ENCODE data around the gene NACA2. TPM values are rescaled to one million over a fixed set of nuclear protein-coding genes. Genes with fewer than 3 reads are reported as not detected.

The NACA2 gene
- total and polyA plus RNA-seq, 2 of the 4 experiments (the other 2 are of a cell fraction), result not detected

- no peak overlapping the region for H4K91ac ChIP-seq (ENCODE audit: insufficient read depth, low read depth, low read length)
- H2BK20ac ChIP-seq (ENCODE audit: low read depth, low read length), result no peak overlapping the region
- no peak overlapping the region for H3K9ac ChIP-seq (ENCODE audit: low read depth, low read length)
- WGBS, 2 experiments (ENCODE audit: extremely low coverage in 2 of 2, insufficient read length in 1 of 2), result no CpG with 5 or more reads among the region's 1 CpG
- H3K27ac ChIP-seq (ENCODE audit: insufficient read depth, low read length), result no peak overlapping the region
- dilution Hi-C loops (cut with HindIII; ENCODE audit: low sequenced_read_pairs, unreplicated experiment), result no loop called here
- H4K8ac ChIP-seq (ENCODE audit: low read depth in 2 of 2, low read length in 2 of 2), result no peak overlapping the region
- no peaks in the 10 kb centered on the region for H3K27me3 ChIP-seq (ENCODE audit: control insufficient read depth, insufficient read depth, low read length)
- no peak overlapping the region for H2BK15ac ChIP-seq (ENCODE audit: low read depth, low read length)
- CTCF ChIA-PET, result no interaction called here
- H3K14ac ChIP-seq (replicated peaks; ENCODE audit: low read depth, low read length), result no peak overlapping the region
- intact Hi-C loops (cut with micrococcal nuclease), result no loop called here
- H2AFZ ChIP-seq (replicated peaks; ENCODE audit: low read length, poor library complexity), result no peak overlapping the region
- H4K5ac ChIP-seq (ENCODE audit: low read depth, low read length), result no peak overlapping the region
- no peak overlapping the region for H2BK5ac ChIP-seq (ENCODE audit: low read depth, low read length, poor library complexity, severe bottlenecking)
- H3K4ac ChIP-seq (ENCODE audit: low read depth, low read length), result no peak overlapping the region
- no peaks in the 10 kb centered on the region for H4K20me1 ChIP-seq (ENCODE audit: insufficient read depth, low read length)
- peaks cover 4% of the 10 kb centered on the region for H3K4me1 ChIP-seq (ENCODE audit: control insufficient read depth, insufficient read depth, low read length)
- H3K56ac ChIP-seq (ENCODE audit: extremely low read depth, insufficient read depth, low read length), result no peak overlapping the region
- H3K79me1 ChIP-seq (ENCODE audit: low read depth in 1 of 2, low read length in 2 of 2), result no peaks in the 10 kb centered on the region
- no peak overlapping the region for H3K23ac ChIP-seq (ENCODE audit: low read depth, low read length)
- in situ Hi-C loops (cut with MboI; ENCODE audit: low sequenced_read_pairs), result no loop called here
- H2AK9ac ChIP-seq (replicated peaks; ENCODE audit: low read depth, low read length, poor library complexity), result no peak overlapping the region
- ATAC-seq (ENCODE audit: low read depth), result no peak
- peaks cover 2% of the 10 kb centered on the region; the same call in 1 of the 2 replicates for H3K9me1 ChIP-seq (ENCODE audit: insufficient read depth, low read length)
- H2BK120ac ChIP-seq (ENCODE audit: low read depth, low read length), result no peak overlapping the region
- no peak overlapping the region for H3K4me2 ChIP-seq (ENCODE audit: low read depth, low read length)
- H3K9me3 ChIP-seq (ENCODE audit: control insufficient read depth, insufficient read depth, low read length), result peaks cover 3% of the 10 kb centered on the region
- POLR2A ChIA-PET (ENCODE audit: unreplicated experiment), result no interaction called here
- H3K18ac ChIP-seq (ENCODE audit: low read depth, low read length), result no peak overlapping the region
- H3K36me3 ChIP-seq (ENCODE audit: control insufficient read depth, insufficient read depth, low read length), result no peaks in the 10 kb centered on the region
- BruUV-seq (replicated peaks), result no TSS peak
- no peak overlapping the region for H3K4me3 ChIP-seq (ENCODE audit: insufficient read depth, low read depth, low read length)
- no peak overlapping the region for H2AK5ac ChIP-seq (ENCODE audit: low read depth, low read length)
- no peak for DNase-seq
- no peak for TF ChIP-seq RCOR1 (IDR thresholded peaks at IDR 0.05; ENCODE audit: insufficient replicate concordance, low read length)
- TF ChIP-seq RFX5 (IDR thresholded peaks at IDR 0.05; ENCODE audit: low read depth, low read length), result no peak
- TF ChIP-seq RAD21 (IDR thresholded peaks at IDR 0.05; ENCODE audit: low read length), result no peak
- TF ChIP-seq POLR2A (IDR thresholded peaks at IDR 0.05; ENCODE audit: low read depth, low read length), result no peak
- no peak for TF ChIP-seq MXI1 (IDR thresholded peaks at IDR 0.05; ENCODE audit: borderline replicate concordance, low read depth, low read length)
- TF ChIP-seq CHD1 (IDR thresholded peaks at IDR 0.05; ENCODE audit: low read depth, low read length), result no peak
- TF ChIP-seq SMC3 (IDR thresholded peaks at IDR 0.05; ENCODE audit: low read depth, low read length), result no peak
Measured at GRCh38 chr17:61618950-61619349, 27.9 kb upstream of the NACA2 start.

All from IMR-90 (cell line).